B cell (primary cell): ENCODE results near the gene TECPR2.

Source experiments
- EZH2 ChIP-seq: IDR thresholded peaks from 2 replicates; pipeline ENCODE4 v1.6.1; 2012; ENCODE audit warnings: borderline replicate concordance, low read depth, mild to moderate bottlenecking, moderate library complexity, low read length; ENCODE audit not compliant: insufficient read depth, poor library complexity, severe bottlenecking
- TF ChIP-seq, protein P1 (sequence below): fragments of 200-600 bp; IDR thresholded peaks from one replicate; pipeline ENCODE4 v1.8.0; 2022; ENCODE audit warnings: antibody characterized with exemption, mild to moderate bottlenecking

DNA sequence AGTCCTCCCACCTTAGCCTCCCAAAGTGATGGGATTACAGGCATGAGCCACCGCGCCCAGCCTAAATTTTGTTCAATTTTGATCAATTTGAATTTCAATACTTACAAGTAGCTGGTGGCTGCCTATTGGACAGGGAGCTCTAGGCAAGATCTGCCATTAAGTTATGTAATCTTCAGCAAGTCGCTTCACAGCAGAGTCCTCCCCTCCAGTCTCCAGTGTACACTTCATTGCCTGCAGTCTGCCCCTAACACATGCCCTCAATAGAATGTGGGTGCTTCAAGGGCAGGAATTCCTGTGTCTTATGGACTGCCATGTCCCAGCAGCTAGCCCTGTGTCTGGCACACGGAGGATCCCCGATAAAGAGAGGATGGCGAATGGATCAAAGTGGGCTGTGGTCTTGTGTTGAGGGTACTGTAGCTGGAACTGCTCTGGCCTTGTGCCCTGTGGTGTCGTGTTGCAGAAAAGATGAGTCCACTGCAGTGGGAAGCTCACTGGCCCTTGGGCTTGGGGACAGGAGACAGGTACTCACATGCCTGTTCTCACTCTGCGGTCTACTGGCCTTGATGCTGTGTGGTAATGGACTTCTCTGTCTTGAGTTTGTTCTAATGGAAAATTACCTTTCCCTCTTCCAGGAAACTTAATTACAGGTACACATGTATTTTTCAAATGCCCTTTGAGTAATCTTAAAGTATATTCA, 67.6 kb downstream of the TECPR2 start:
- TF ChIP-seq, protein P1, sequence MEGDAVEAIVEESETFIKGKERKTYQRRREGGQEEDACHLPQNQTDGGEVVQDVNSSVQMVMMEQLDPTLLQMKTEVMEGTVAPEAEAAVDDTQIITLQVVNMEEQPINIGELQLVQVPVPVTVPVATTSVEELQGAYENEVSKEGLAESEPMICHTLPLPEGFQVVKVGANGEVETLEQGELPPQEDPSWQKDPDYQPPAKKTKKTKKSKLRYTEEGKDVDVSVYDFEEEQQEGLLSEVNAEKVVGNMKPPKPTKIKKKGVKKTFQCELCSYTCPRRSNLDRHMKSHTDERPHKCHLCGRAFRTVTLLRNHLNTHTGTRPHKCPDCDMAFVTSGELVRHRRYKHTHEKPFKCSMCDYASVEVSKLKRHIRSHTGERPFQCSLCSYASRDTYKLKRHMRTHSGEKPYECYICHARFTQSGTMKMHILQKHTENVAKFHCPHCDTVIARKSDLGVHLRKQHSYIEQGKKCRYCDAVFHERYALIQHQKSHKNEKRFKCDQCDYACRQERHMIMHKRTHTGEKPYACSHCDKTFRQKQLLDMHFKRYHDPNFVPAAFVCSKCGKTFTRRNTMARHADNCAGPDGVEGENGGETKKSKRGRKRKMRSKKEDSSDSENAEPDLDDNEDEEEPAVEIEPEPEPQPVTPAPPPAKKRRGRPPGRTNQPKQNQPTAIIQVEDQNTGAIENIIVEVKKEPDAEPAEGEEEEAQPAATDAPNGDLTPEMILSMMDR: no peak
- TF ChIP-seq EZH2: no peak
